GM12878 (cell line): ENCODE data around the gene ANTXR2. TPM values are rescaled to one million over a fixed set of nuclear protein-coding genes. Genes with fewer than 3 reads are reported as not detected.

Experiments
- ATAC-seq: fragments of 200-7000 bp; cut with Tn5 transposase; 3 replicates; pipeline ENCODE4 v1.9.1; 2020; ENCODE audit warnings: mild to moderate bottlenecking, moderate library complexity
- BruUV-seq: library from RNA; stranded (reverse); fragments of 400-500 nt; replicated peaks from 2 replicates; lab custom pipeline; 2021; lab: Mats Ljungman, UMichigan
- CTCF ChIA-PET: fragments of 300-600 bp; sonication (Branson Sonifier 250); formaldehyde crosslinking; extraction: SDS; loops from one replicate; lab custom pipeline; 2021; ENCODE audit warnings: inconsistent platforms; lab: Yijun Ruan, JAX
- POLR2A ChIA-PET: fragments of 350-600 bp; formaldehyde crosslinking; extraction: SDS; loops from one replicate; lab custom pipeline; 2021; ENCODE audit warnings: inconsistent platforms; lab: Charles Lee
- RAD21 ChIA-PET: fragments of 300-600 bp; sonication (Branson Sonifier 250); formaldehyde crosslinking; loops from one replicate; lab custom pipeline; 2023; ENCODE audit warnings: antibody characterized with exemption; ENCODE audit not compliant: unreplicated experiment; lab: Charles Lee
- SMC1A ChIA-PET: fragments of 300-600 bp; sonication (Branson Sonifier 250); formaldehyde crosslinking; loops from one replicate; lab custom pipeline; 2023; ENCODE audit not compliant: unreplicated experiment, uncharacterized antibody; lab: Charles Lee
- DNase-seq: peaks from one replicate; pipeline ENCODE4 v3.0.0-alpha.2; 2011; ENCODE audit warnings: low read depth, low spot score
- FAIRE-seq: peaks from 3 replicates; lab custom pipeline; 2011; peaks lifted over from hg19 to GRCh38; lab: Jason Lieb, UNC
- H2AFZ ChIP-seq: 2 replicates; pipeline ENCODE4 v1.6.0; 2011; ENCODE audit warnings: low read depth, low read length, control low read depth; ENCODE audit not compliant: control insufficient read depth
- H3K27ac ChIP-seq: 2 replicates; pipeline ENCODE4 v1.5.1; 2011; ENCODE audit warnings: control low read depth; ENCODE audit not compliant: control insufficient read depth, insufficient read depth
- H3K27me3 ChIP-seq, 2 experiments: replicated peaks in 1 of 2; 2 replicates each; pipeline versions ENCODE4 v1.6.0 to v1.6.1; 2011; ENCODE audit warnings: low read length in 1 of 2; ENCODE audit not compliant: control insufficient read depth in 2 of 2, insufficient read depth in 2 of 2
- H3K36me3 ChIP-seq, 2 experiments: 2 replicates each; pipeline ENCODE4 v1.5.1; 2011; ENCODE audit warnings: low read length in 1 of 2; ENCODE audit not compliant: control insufficient read depth in 2 of 2, insufficient read depth in 2 of 2
- H3K4me1 ChIP-seq: 2 replicates; pipeline ENCODE4 v1.6.1; 2011; ENCODE audit warnings: mild to moderate bottlenecking, low read length, moderate library complexity, mixed read lengths; ENCODE audit not compliant: control insufficient read depth, insufficient read depth
- H3K4me2 ChIP-seq: 2 replicates; pipeline ENCODE4 v1.6.0; 2011; ENCODE audit warnings: control low read depth; ENCODE audit not compliant: control insufficient read depth, insufficient read depth
- H3K4me3 ChIP-seq: fragments of 200-600 bp; sonication (generic); 2 replicates; pipeline ENCODE4 v1.5.1; 2016
- H3K79me2 ChIP-seq: 2 replicates; pipeline ENCODE4 v1.6.0; 2011; ENCODE audit warnings: low read length; ENCODE audit not compliant: control insufficient read depth, insufficient read depth
- H3K9ac ChIP-seq: 2 replicates; pipeline ENCODE4 v1.8.0; 2011; ENCODE audit warnings: low read length, control low read depth, mixed read lengths; ENCODE audit not compliant: control insufficient read depth, insufficient read depth
- H3K9me3 ChIP-seq: replicated peaks from 3 replicates; pipeline ENCODE4 v1.5.1; 2011; ENCODE audit warnings: mild to moderate bottlenecking, low read length; ENCODE audit not compliant: control insufficient read depth, insufficient read depth
- H4K20me1 ChIP-seq: 2 replicates; pipeline ENCODE4 v1.6.0; 2011; ENCODE audit not compliant: control insufficient read depth, insufficient read depth
- ETV6 ChIP-seq, 2 experiments: fragments of 450-650 bp in 1 of 2; IDR thresholded peaks in 1 of 2; conservative IDR thresholded peaks in 1 of 2; 2 replicates each; pipeline ENCODE4 v1.6.1; 2014; ENCODE audit warnings: antibody characterized with exemption in 1 of 2, borderline replicate concordance in 1 of 2, low read depth in 1 of 2, mild to moderate bottlenecking in 1 of 2, moderate library complexity in 1 of 2
- GABPA ChIP-seq: IDR thresholded peaks from 2 replicates; pipeline ENCODE4 v1.6.1; 2014; ENCODE audit warnings: antibody characterized with exemption, low read depth, mild to moderate bottlenecking, inconsistent platforms
- NFIC ChIP-seq: IDR thresholded peaks from 2 replicates; pipeline ENCODE4 v1.6.1; 2012; ENCODE audit warnings: low read depth, mild to moderate bottlenecking, inconsistent platforms, low read length, moderate library complexity
- SMARCA5 ChIP-seq: fragments of 450-650 bp; IDR thresholded peaks from 2 replicates; pipeline ENCODE4 v1.6.1; 2017; ENCODE audit warnings: mild to moderate bottlenecking
- SPI1 ChIP-seq: IDR thresholded peaks from 2 replicates; pipeline ENCODE4 v1.6.1; 2011; ENCODE audit warnings: low read depth, mild to moderate bottlenecking, low read length, moderate library complexity, borderline replicate concordance; ENCODE audit not compliant: insufficient read depth
- ZNF384 ChIP-seq: IDR thresholded peaks from 2 replicates; pipeline ENCODE4 v1.6.1; 2012; ENCODE audit warnings: low read depth, mild to moderate bottlenecking, low read length, improper control_type of control experiment, borderline replicate concordance
- WGBS: methylation state at CpG from one replicate; pipeline ENCODE4 v1.1.6; 2016; ENCODE audit warnings: low lambda C conversion rate; ENCODE audit not compliant: insufficient replicate concordance, insufficient coverage; ENCODE audit errors: missing lambda C conversion rate; 5-methylcytosine and 5-hydroxymethylcytosine counted together
- in situ Hi-C: fragments of 300-500 bp; cut with MboI; formaldehyde crosslinking; loops from 9 replicates; pipeline ENCODE4 v1.14.3; 2018; ENCODE audit warnings: mixed read lengths
- intact Hi-C: fragments of 100-400 bp; cut with micrococcal nuclease; formaldehyde crosslinking; loops from one replicate; pipeline ENCODE4 v1.14.2; 2022; ENCODE audit not compliant: unreplicated experiment
- polyA plus RNA-seq, 11 experiments: library from polyadenylated mRNA; depleted of rRNA in 4 of 11; unstranded in 6 of 11; stranded (reverse) in 5 of 11; fragments of >200 nt; fragmentation: Nextera tagmentation in 4 of 11; fragmentation: Illumina TruSeq in 1 of 11; extraction: Ambion mirVana in 4 of 11; extraction: Trizol in 1 of 11; gene quantifications; 1 replicate in 1 of 11; 2 replicates in 10 of 11; pipeline versions ENCODE4 v1.2.1 to v1.2.3, GENCODE V29; 2011 to 2016; ENCODE audit warnings: inconsistent platforms in 2 of 11, missing spikeins in 2 of 11, low read depth in 1 of 11
- total RNA-seq, 4 experiments: library from RNA; depleted of rRNA in 3 of 4; stranded (reverse); fragments of >200 nt in 3 of 4; fragmentation: Illumina TruSeq in 1 of 4; extraction: Trizol in 1 of 4; gene quantifications; 2 replicates each; pipeline versions ENCODE4 v1.2.1 to v1.2.3, GENCODE V29; 2013 to 2021
- TF ChIP-seq, protein P1 (sequence below): fragments of 450-650 bp; IDR thresholded peaks from 2 replicates; pipeline ENCODE4 v1.6.1; 2017; ENCODE audit warnings: low read depth, mild to moderate bottlenecking, moderate library complexity

The ANTXR2 gene
- total and polyA plus RNA-seq, 10 of the 15 experiments (the other 5 are each of a cell fraction or from before 2014, with no cell fraction given): 1.4 to 8.9 (median 5.7) TPM

DNA sequence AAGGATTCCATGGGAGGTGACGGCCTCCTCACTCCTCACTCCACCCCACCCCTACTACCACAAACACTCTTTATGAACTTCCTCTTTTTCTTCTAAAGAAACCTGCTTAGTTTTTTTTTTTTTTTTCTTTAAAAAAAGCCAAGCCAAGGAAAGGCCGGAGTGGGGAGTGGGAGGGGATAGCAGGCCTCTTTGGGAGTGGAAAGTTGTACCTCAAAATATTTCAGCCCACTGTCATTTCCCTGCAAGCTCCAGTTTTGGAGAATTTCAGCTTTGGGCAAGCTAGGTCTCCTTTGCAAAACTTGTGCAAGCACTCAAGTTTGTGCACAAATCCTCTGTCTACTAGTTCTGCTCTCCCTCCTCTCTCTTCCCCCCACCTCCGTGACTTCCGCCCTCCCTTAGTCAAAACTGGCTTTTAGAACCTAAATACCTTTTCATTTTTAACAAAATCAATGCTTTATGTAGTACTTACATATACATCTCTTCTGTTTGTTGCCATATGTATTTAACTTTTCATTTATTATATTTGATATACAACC lies 512 bp upstream of the ANTXR2 start:
- SMC1A ChIA-PET: interaction anchor here (0.6 to 5.1 kb wide), 13 partner anchors 14 to 156 kb away, joined by 3 to 21 read pairs (median 4); no protein-coding TSS in a partner anchor
- DNase-seq (peak; percentile 38), ATAC-seq (peak; percentile 57), FAIRE-seq (peak; percentile 31)
- RAD21 ChIA-PET: interaction anchor here (1.0 to 3.9 kb wide), 13 partner anchors 9 to 156 kb away, joined by 3 to 24 read pairs (median 3); no protein-coding TSS in a partner anchor
- BruUV-seq: no TSS peak
- Histone ChIP-seq H3K9ac (peak overlapping the region; percentile 83), H3K4me3 (peak overlapping the region; percentile 95; the same call in 1 of the 2 replicates), H3K36me3 (no peaks in the 10 kb centered on the region), H4K20me1 (no peaks in the 10 kb centered on the region), H3K79me2 (peaks cover 11% of the 10 kb centered on the region), H3K4me2 (peak overlapping the region; percentile 93), H3K27me3 (no peaks in the 10 kb centered on the region), H3K4me1 (peaks cover 48% of the 10 kb centered on the region), H3K9me3 (no peaks in the 10 kb centered on the region), H2AFZ (peak overlapping the region; percentile 86), H3K27ac (peak overlapping the region; percentile 70)
- intact Hi-C loops: loop anchor here (2.0 to 5.0 kb wide), 3 partner anchors 15 to 156 kb away; no protein-coding TSS in a partner anchor
- POLR2A ChIA-PET: interaction anchor here (1.0 to 1.6 kb wide), 4 partner anchors 14 to 111 kb away, joined by 3 to 9 read pairs (median 4); no protein-coding TSS in a partner anchor
- 2% methylated on average over 4 of the region's 4 CpGs for WGBS
- in situ Hi-C loops: loop anchor here (25.0 kb wide), 1 partner anchor 1311 kb away; no protein-coding TSS in a partner anchor
- TF ChIP-seq, protein P1, sequence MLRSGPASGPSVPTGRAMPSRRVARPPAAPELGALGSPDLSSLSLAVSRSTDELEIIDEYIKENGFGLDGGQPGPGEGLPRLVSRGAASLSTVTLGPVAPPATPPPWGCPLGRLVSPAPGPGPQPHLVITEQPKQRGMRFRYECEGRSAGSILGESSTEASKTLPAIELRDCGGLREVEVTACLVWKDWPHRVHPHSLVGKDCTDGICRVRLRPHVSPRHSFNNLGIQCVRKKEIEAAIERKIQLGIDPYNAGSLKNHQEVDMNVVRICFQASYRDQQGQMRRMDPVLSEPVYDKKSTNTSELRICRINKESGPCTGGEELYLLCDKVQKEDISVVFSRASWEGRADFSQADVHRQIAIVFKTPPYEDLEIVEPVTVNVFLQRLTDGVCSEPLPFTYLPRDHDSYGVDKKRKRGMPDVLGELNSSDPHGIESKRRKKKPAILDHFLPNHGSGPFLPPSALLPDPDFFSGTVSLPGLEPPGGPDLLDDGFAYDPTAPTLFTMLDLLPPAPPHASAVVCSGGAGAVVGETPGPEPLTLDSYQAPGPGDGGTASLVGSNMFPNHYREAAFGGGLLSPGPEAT: peak; percentile 62; the same call in 1 of the 2 replicates
- 0 out of 2 replicates have a peak, but pooled peaks have one; percentile 25 for TF ChIP-seq GABPA
- peak; percentile 90 for TF ChIP-seq ZNF384
- peak; percentile 61; the same call in 1 of the 2 replicates for TF ChIP-seq NFIC
- no peak for TF ChIP-seq SMARCA5
- peak; percentile 59 for TF ChIP-seq SPI1
- no peak for TF ChIP-seq ETV6 (conservative IDR thresholded peaks at IDR 0.05 in 1 of 2, IDR thresholded peaks at IDR 0.05 in 1 of 2; ENCODE audit: borderline replicate concordance in 1 of 2, low read depth in 1 of 2)
- CTCF ChIA-PET: interaction anchor here (0.6 to 2.7 kb wide), 6 partner anchors 8 to 156 kb away, joined by 3 to 11 read pairs (median 3); no protein-coding TSS in a partner anchor
